Neuronal stem cell (in vitro differentiated cells): Measurements from ENCODE around the gene CEP170B.
"Not testable (repeated sequence)": the region's sequence is repeated elsewhere in the genome, so short reads cannot be mapped to it uniquely, and the experiment has no call there.

Source experiments
- DNase-seq: peaks from one replicate; pipeline ENCODE4 v3.0.0-alpha.2; 2013; ENCODE audit warnings: low spot score
- H2AFZ ChIP-seq: one replicate; pipeline ENCODE4 v1.6.1; 2013; ENCODE audit warnings: mild to moderate bottlenecking, low read length, inconsistent platforms
- H2AK5ac ChIP-seq: 2 replicates; pipeline ENCODE4 v1.6.1; 2013; ENCODE audit warnings: low read depth, mild to moderate bottlenecking, inconsistent platforms, low read length, moderate library complexity, mixed read lengths
- H2BK120ac ChIP-seq: 2 replicates; pipeline ENCODE4 v1.6.1; 2013; ENCODE audit warnings: low read depth, mild to moderate bottlenecking, inconsistent platforms, low read length, moderate library complexity, mixed read lengths
- H2BK12ac ChIP-seq: one replicate; pipeline ENCODE4 v1.6.1; 2013; ENCODE audit warnings: low read length, inconsistent platforms
- H2BK15ac ChIP-seq: 2 replicates; pipeline ENCODE4 v1.6.1; 2013; ENCODE audit warnings: mild to moderate bottlenecking, low read length, inconsistent platforms, mixed read lengths
- H2BK5ac ChIP-seq: one replicate; pipeline ENCODE4 v1.6.1; 2013; ENCODE audit warnings: inconsistent platforms, mild to moderate bottlenecking, low read length, moderate library complexity
- H3K14ac ChIP-seq: one replicate; pipeline ENCODE4 v1.6.1; 2013; ENCODE audit warnings: low read length, inconsistent platforms
- H3K18ac ChIP-seq: 2 replicates; pipeline ENCODE4 v1.6.1; 2013; ENCODE audit warnings: low read length, inconsistent platforms
- H3K23ac ChIP-seq: 2 replicates; pipeline ENCODE4 v1.6.1; 2013; ENCODE audit warnings: low read depth, mild to moderate bottlenecking, mixed read lengths, low read length, inconsistent platforms; ENCODE audit not compliant: poor library complexity
- H3K27ac ChIP-seq: replicated peaks from 3 replicates; pipeline ENCODE4 v1.5.1; 2013; ENCODE audit warnings: low read length, inconsistent platforms
- H3K27me3 ChIP-seq, 3 experiments: 2 replicates each; pipeline ENCODE4 v1.6.1; 2013; ENCODE audit warnings: low read length in 3 of 3, mild to moderate bottlenecking in 2 of 3, inconsistent platforms in 1 of 3, low read depth in 1 of 3, mixed read lengths in 1 of 3, moderate library complexity in 1 of 3; ENCODE audit not compliant: control insufficient read depth in 3 of 3, insufficient read depth in 3 of 3
- H3K36me3 ChIP-seq, 2 donors: replicated peaks in 1 of 2; 2 replicates each; pipeline ENCODE4 v1.6.1; 2013; ENCODE audit warnings: low read length in 2 of 2; ENCODE audit not compliant: control insufficient read depth in 2 of 2, insufficient read depth in 2 of 2
- H3K4ac ChIP-seq: 2 replicates; pipeline ENCODE4 v1.6.1; 2013; ENCODE audit warnings: inconsistent platforms, mild to moderate bottlenecking, low read length, moderate library complexity
- H3K4me1 ChIP-seq, 2 donors: 1 replicate in 1 of 2; 2 replicates in 1 of 2; pipeline ENCODE4 v1.6.1; 2013; ENCODE audit warnings: low read length in 2 of 2, low read depth in 1 of 2; ENCODE audit not compliant: control insufficient read depth in 2 of 2, insufficient read depth in 1 of 2
- H3K4me2 ChIP-seq: one replicate; pipeline ENCODE4 v1.6.1; 2013; ENCODE audit warnings: mild to moderate bottlenecking, low read length, inconsistent platforms; ENCODE audit not compliant: insufficient read depth, poor library complexity, severe bottlenecking
- H3K4me3 ChIP-seq, 2 donors: 2 replicates each; pipeline ENCODE4 v1.5.1; 2013; ENCODE audit warnings: low read length in 2 of 2, mild to moderate bottlenecking in 2 of 2, inconsistent platforms in 1 of 2, moderate library complexity in 1 of 2
- H3K79me1 ChIP-seq: one replicate; pipeline ENCODE4 v1.6.1; 2013; ENCODE audit warnings: low read depth, mild to moderate bottlenecking, inconsistent platforms, low read length, moderate library complexity
- H3K9ac ChIP-seq: one replicate; pipeline ENCODE4 v1.6.1; 2013; ENCODE audit warnings: mild to moderate bottlenecking, low read depth, low read length, inconsistent platforms; ENCODE audit not compliant: poor library complexity
- H3K9me3 ChIP-seq, 2 donors: replicated peaks in 1 of 2; 2 replicates each; pipeline versions ENCODE3 to v1.6.1; 2013; ENCODE audit warnings: low read length in 2 of 2, mild to moderate bottlenecking in 2 of 2, inconsistent platforms in 1 of 2, low read depth in 1 of 2, mixed read lengths in 1 of 2, moderate library complexity in 1 of 2; ENCODE audit not compliant: control insufficient read depth in 2 of 2, insufficient read depth in 1 of 2
- H4K8ac ChIP-seq: one replicate; pipeline ENCODE4 v1.6.1; 2013; ENCODE audit warnings: low read depth, mild to moderate bottlenecking, inconsistent platforms, low read length, moderate library complexity
- H4K91ac ChIP-seq: one replicate; pipeline ENCODE4 v1.6.1; 2013; ENCODE audit warnings: low read length, low read depth, mild to moderate bottlenecking, inconsistent platforms; ENCODE audit not compliant: poor library complexity
- WGBS, 2 donors: extraction: QIAGEN DNeasy Blood & Tissue Kit; methylation state at CpG; one replicate each; pipeline ENCODE4 v1.1.7; 2013; ENCODE audit warnings: missing lambda C conversion rate in 2 of 2, mixed read lengths in 1 of 2; ENCODE audit not compliant: insufficient read length in 2 of 2, insufficient replicate concordance in 1 of 2; ENCODE audit errors: extremely low coverage in 2 of 2; 5-methylcytosine and 5-hydroxymethylcytosine counted together

The CEP170B gene

GRCh38 chr14:104888489-104889374, 23.7 kb downstream of the CEP170B start:
- Histone ChIP-seq H3K27me3 (no peaks in the 10 kb centered on the region), H3K4me2 (no peak overlapping the region), H3K23ac (peak overlapping the region; percentile 93), H3K9me3 (no peaks in the 10 kb centered on the region), H3K79me1 (peaks cover 7% of the 10 kb centered on the region), H4K8ac (no peak overlapping the region), H2BK5ac (peak overlapping the region; percentile 39), H3K4ac (peak overlapping the region; percentile 89), H3K14ac (peak overlapping the region; percentile 2), H2AK5ac (peak overlapping the region; percentile 96), H3K9ac (peak overlapping the region; percentile 77), H3K36me3 (peaks cover 2 to 12% of the 10 kb centered on the region in 2 donors), H3K4me1 (peaks cover 4 to 6% of the 10 kb centered on the region in 2 donors), H2BK15ac (peak overlapping the region; percentile 43), H4K91ac (no peak overlapping the region), H3K18ac (peak overlapping the region; percentile 85), H2BK12ac (peak overlapping the region; percentile 84), H2AFZ (no peak overlapping the region), H3K27ac (no peak overlapping the region), H2BK120ac (no peak overlapping the region), H3K4me3 (no peak overlapping the region)
- no peak for DNase-seq
- no CpG with 5 or more reads among the region's 26 CpGs for WGBS, 2 donors

DNA sequence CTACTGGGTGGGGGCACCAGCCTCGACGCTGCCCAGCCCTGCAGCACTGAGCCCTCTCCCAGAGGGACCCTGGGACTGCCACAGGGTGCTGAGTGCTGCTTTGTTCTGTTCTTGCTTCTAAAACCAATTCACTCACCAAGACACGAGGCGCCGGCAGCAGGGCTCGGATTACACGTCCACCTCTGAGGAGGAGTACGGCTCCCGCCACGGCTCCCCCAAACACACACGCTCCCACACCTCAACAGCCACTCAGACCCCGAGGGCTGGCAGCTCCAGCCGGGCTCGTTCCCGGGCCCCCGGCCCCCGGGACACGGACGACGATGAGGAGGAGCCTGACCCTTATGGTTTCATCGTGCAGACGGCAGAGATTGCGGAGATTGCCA, 24.3 kb downstream of the CEP170B start:
- Histone ChIP-seq H2BK12ac (peak overlapping the region; percentile 84), H3K18ac (peak overlapping the region; percentile 85), H3K27ac (no peak overlapping the region), H2BK5ac (peak overlapping the region; percentile 39), H4K91ac (no peak overlapping the region), H2AK5ac (peak overlapping the region; percentile 96), H3K4me3 (no peak overlapping the region), H3K14ac (no peak overlapping the region), H4K8ac (no peak overlapping the region), H3K36me3 (peaks cover 2 to 12% of the 10 kb centered on the region in 2 donors), H3K9ac (peak overlapping the region; percentile 77), H3K23ac (no peak overlapping the region), H2BK15ac (peak overlapping the region; percentile 43), H3K9me3 (no peaks in the 10 kb centered on the region), H2AFZ (no peak overlapping the region), H3K4me1 (peaks cover 4 to 6% of the 10 kb centered on the region in 2 donors), H3K79me1 (peaks cover 7% of the 10 kb centered on the region), H3K4ac (no peak overlapping the region), H3K27me3 (no peaks in the 10 kb centered on the region), H2BK120ac (no peak overlapping the region), H3K4me2 (no peak overlapping the region)
- DNase-seq: no peak
- no CpG with 5 or more reads among the region's 23 CpGs for WGBS, 2 donors

DNA sequence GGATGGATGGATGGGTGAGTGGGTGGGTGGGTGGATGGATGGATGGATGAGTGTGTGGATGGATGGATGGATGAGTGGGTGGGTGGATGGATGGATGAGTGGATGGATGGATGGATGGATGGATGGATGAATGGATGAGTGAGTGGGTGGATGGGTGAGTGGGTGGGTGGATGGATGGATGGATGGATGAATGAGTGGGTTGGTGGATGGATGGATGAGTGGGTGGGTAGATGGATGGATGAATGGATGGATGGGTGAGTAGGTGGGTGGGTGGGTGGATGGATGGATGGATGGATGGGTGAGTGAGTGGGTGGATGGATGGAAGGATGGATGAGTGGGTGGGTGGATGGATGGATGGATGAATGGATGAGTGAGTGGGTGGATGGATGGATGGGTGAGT, 25.2 kb downstream of the CEP170B start:
- not testable (repeated sequence) for H3K23ac ChIP-seq, H3K18ac ChIP-seq, H2BK12ac ChIP-seq, H3K4me3 ChIP-seq, H3K4me2 ChIP-seq, H3K4ac ChIP-seq, H3K27me3 ChIP-seq, H3K4me1 ChIP-seq, H4K8ac ChIP-seq, H3K9me3 ChIP-seq, H3K14ac ChIP-seq, H3K27ac ChIP-seq, H2AK5ac ChIP-seq, H3K9ac ChIP-seq, H2BK15ac ChIP-seq, DNase-seq, H2AFZ ChIP-seq, H4K91ac ChIP-seq, H2BK120ac ChIP-seq, H3K79me1 ChIP-seq, H2BK5ac ChIP-seq
- peaks cover 2 to 12% of the 10 kb centered on the region in 2 donors for H3K36me3 ChIP-seq

DNA sequence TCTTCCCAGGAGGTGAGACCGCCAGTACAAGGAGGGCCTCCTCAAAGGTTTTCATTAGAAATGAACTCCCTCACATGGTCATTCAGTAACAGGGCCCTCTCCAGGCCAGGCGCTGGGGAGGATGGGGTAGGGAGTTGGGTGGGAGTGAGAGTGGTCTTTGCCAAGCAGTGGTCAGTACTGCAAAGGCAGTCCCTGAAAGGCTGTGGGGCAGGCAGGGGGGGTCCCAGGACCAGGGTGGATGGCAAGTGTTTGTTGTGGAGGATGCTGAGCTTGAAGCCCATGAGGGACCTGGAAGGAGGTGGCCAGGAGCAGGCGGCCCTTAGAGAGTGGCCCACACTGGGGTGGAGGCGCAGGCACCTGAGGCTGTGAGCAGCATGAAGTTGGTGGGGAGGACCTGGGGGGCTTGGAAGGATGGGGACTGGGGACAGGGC, 26.1 kb downstream of the CEP170B start:
- WGBS, 2 donors: no CpG with 5 or more reads among the region's 4 CpGs
- no peak overlapping the region for H4K91ac ChIP-seq

More for the DNA sequence above, 26.1 kb downstream of the CEP170B start:
- Histone ChIP-seq H2BK120ac (no peak overlapping the region), H3K9ac (no peak overlapping the region), H3K14ac (no peak overlapping the region), H3K27me3 (no peaks in the 10 kb centered on the region), H3K27ac (no peak overlapping the region), H3K79me1 (peaks cover 7% of the 10 kb centered on the region), H3K18ac (peak overlapping the region; percentile 44), H3K4me1 (peaks cover 4 to 6% of the 10 kb centered on the region in 2 donors), H3K4me3 (no peak overlapping the region), H3K9me3 (no peaks in the 10 kb centered on the region), H2BK15ac (no peak overlapping the region), H2BK5ac (peak overlapping the region; percentile 75), H3K36me3 (peaks cover 2 to 8% of the 10 kb centered on the region in 2 donors), H2BK12ac (no peak overlapping the region), H3K4me2 (no peak overlapping the region), H3K4ac (no peak overlapping the region), H2AFZ (no peak overlapping the region), H4K8ac (no peak overlapping the region), H3K23ac (peak overlapping the region; percentile 73), H2AK5ac (no peak overlapping the region)
- no peak for DNase-seq
